GM11168 (cell line): Measurements from ENCODE around the gene P2RX6.
"Not testable (repeated sequence)": the region's sequence is repeated elsewhere in the genome, so short reads cannot be mapped to it uniquely, and the experiment has no call there.

Source experiments
- in situ Hi-C: fragments of 300-500 bp; cut with MboI; formaldehyde crosslinking; loops from one replicate; pipeline ENCODE4 v1.12.0; 2022; ENCODE audit warnings: low sequenced_read_pairs; ENCODE audit not compliant: unreplicated experiment

Gene P2RX6

GRCh38 chr22:21030032-21030431 is 15.1 kb downstream of the P2RX6 start:
- in situ Hi-C loops: no loop called here

GRCh38 chr22:21030621-21031544 is 15.9 kb downstream of the P2RX6 start:
- in situ Hi-C loops: no loop called here

- in situ Hi-C loops: no loop called here
These were observed 16.6 kb downstream of the P2RX6 start for GRCh38 chr22:21031545-21032036.

GRCh38 chr22:21032037-21032867 is 17.3 kb downstream of the P2RX6 start, which contains the start of gene SLC7A4:
TSS of gene SLC7A4 (minus strand) at chr22:21032561. CDS start at chr22:21031812, 749 bp downstream.
- in situ Hi-C loops: no loop called here

GRCh38 chr22:21032868-21033688 is 18.1 kb downstream of the P2RX6 start:
- in situ Hi-C loops: no loop called here

- in situ Hi-C loops: no loop called here
These were observed 18.9 kb downstream of the P2RX6 start for GRCh38 chr22:21033895-21034294.

GRCh38 chr22:21034989-21035388 is 20.0 kb downstream of the P2RX6 start:
- in situ Hi-C loops: no loop called here

GRCh38 chr22:21038405-21038804 is 23.4 kb downstream of the P2RX6 start:
- in situ Hi-C loops: no loop called here

GRCh38 chr22:21039158-21039557 is 24.2 kb downstream of the P2RX6 start:
- in situ Hi-C loops: not testable (repeated sequence)

GRCh38 chr22:21041937-21042336 is 27.0 kb downstream of the P2RX6 start:
- in situ Hi-C loops: no loop called here

- in situ Hi-C loops: no loop called here
These were observed 28.3 kb downstream of the P2RX6 start for GRCh38 chr22:21042978-21043859.

GRCh38 chr22:21043860-21044535 is 29.0 kb downstream of the P2RX6 start:
- in situ Hi-C loops: no loop called here

- in situ Hi-C loops: no loop called here
These were observed 30.1 kb downstream of the P2RX6 start for GRCh38 chr22:21044931-21045584.

- in situ Hi-C loops: no loop called here
These were observed 30.8 kb downstream of the P2RX6 start, which contains the start of gene LRRC74B for GRCh38 chr22:21045585-21046294. TSS of gene LRRC74B (plus strand) at chr22:21045946. CDS start at chr22:21045987, 41 bp downstream.

GRCh38 chr22:21047035-21047661 is 32.2 kb downstream of the P2RX6 start:
- in situ Hi-C loops: no loop called here

- in situ Hi-C loops: no loop called here
These were observed 32.8 kb downstream of the P2RX6 start for GRCh38 chr22:21047730-21048129.

- in situ Hi-C loops: not testable (repeated sequence)
These were observed 33.5 kb downstream of the P2RX6 start for GRCh38 chr22:21048448-21048847.
